ENCODE measurements around the gene MMP24. TPM values are rescaled to one million over a fixed set of nuclear protein-coding genes. Genes with fewer than 3 reads are reported as not detected.

MMP24 gene
- total RNA-seq, 1 donor from 2014 or later, result 13.0 TPM

DNA sequence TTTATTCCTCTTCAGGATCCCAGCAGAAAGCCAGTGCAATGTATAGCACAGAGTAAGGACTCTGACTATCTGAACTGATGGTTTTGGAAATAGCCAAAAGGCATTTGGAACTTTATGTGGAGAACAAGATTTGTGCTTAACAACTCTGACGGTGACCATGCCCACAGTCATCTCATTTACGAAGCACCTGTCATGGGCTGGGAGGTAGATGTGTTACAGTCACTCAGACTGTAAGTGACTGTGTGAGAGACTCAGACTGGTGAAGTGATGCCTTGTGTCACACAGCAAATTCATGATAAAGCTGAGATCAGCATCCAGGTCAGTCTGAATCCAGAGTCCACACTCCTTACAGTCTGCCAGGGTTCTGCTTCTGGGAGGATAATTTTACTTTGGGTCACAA, 89.6 kb downstream of the MMP24 start:
- no peaks in the 10 kb centered on the region for H3K4me1 ChIP-seq
- DNase-seq, result no peak
- H3K36me3 ChIP-seq, result no peaks in the 10 kb centered on the region
- intact Hi-C loops (cut with DNase I), result no loop called here
- no peak overlapping the region for H3K4me3 ChIP-seq
- no peaks in the 10 kb centered on the region for H3K9me3 ChIP-seq
- no peaks in the 10 kb centered on the region for H3K27me3 ChIP-seq
- ATAC-seq, result no peak
- TF ChIP-seq CTCF (IDR thresholded peaks at IDR 0.05), result no peak
- H3K27ac ChIP-seq, result no peak overlapping the region

DNA sequence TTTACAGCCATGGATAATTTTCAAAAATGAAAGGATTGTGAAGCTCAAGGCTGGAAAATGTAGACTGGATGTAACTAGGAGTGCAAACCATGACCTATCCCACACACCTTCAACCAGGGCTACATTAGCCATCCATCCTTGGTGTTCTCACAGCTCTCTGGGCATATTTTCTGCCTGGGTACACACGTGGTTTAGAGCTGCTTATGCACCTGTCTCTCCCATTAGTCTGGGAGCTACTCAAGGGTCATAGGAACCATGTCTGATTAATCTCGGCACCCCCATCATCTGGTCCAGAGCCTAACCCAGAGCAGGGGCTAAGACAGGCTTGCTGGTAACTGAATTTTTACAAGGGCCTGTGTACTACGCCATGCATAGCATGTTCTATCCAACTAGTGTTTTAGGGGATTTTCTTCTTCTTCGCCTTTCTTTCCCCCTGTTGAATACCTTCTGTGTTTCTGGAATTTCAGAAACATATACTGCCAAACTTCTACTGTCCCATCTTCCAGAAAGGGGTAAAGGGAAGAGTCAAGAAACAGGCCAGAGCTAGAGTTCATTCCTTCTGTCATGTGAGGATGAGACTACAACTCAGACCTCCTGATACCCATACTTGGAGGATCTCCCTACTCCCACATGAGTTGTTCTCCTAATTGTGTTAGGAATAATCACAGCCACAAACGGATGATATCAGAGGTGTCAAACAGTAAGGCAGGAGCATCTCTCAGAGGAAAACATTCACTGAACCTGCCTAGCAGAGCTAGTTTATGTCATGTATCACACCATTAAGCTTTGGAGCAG, 91.1 kb downstream of the MMP24 start:
- no peak for TF ChIP-seq CTCF (IDR thresholded peaks at IDR 0.05)
- intact Hi-C loops (cut with DNase I), result no loop called here
- H3K4me1 ChIP-seq, result no peaks in the 10 kb centered on the region
- no peak overlapping the region for H3K4me3 ChIP-seq
- H3K27me3 ChIP-seq, result no peaks in the 10 kb centered on the region
- no peak overlapping the region for H3K27ac ChIP-seq
- H3K9me3 ChIP-seq, result no peaks in the 10 kb centered on the region
- ATAC-seq (no peak), DNase-seq (no peak)
- H3K36me3 ChIP-seq, result no peaks in the 10 kb centered on the region

- no peak overlapping the region for H3K27ac ChIP-seq
- no peak overlapping the region for H3K4me3 ChIP-seq
- DNase-seq, result no peak
- no peaks in the 10 kb centered on the region for H3K36me3 ChIP-seq
- no peak for TF ChIP-seq CTCF (IDR thresholded peaks at IDR 0.05)
- no peaks in the 10 kb centered on the region for H3K9me3 ChIP-seq
- no peaks in the 10 kb centered on the region for H3K27me3 ChIP-seq
- ATAC-seq, result peak; percentile 86
- intact Hi-C loops (cut with DNase I), result no loop called here
- H3K4me1 ChIP-seq, result no peaks in the 10 kb centered on the region
These were observed 92.1 kb downstream of the MMP24 start for GRCh38 chr20:35318502-35319157.

DNA sequence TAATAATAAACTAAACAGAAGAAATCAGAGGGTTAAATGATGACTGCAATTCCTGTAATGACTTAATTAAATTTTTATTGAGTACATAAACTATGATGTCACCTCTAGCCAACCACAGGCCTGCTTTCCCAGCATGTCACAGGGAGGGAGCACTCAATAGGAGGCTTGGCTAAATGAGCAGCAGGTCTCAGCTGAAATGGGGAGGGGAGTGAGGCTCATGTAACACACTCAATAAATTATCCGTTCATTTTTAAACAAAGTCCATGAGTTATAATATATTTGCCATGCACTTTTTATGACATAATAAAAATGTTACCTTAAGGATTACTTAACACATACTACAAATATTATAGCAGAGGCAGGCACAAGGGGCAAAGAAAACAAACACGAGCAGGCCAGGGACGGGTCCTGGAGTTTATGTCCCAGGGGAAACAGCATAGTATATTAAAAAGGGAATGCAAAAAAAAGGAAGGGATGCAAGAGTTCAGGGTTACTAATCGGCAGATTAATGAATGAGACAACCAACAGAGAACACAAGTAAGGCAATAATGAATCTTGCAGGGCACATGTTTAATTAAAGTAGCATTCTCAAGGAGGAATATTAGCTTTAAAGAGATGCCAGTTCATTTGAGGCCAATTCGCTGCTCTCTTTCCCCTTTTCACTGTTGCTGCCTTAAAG, 92.8 kb downstream of the MMP24 start:
- intact Hi-C loops (cut with DNase I), result no loop called here
- no peak for ATAC-seq
- TF ChIP-seq CTCF (IDR thresholded peaks at IDR 0.05), result no peak
- no peaks in the 10 kb centered on the region for H3K36me3 ChIP-seq
- no peaks in the 10 kb centered on the region for H3K4me1 ChIP-seq
- DNase-seq, result no peak
- no peak overlapping the region for H3K27ac ChIP-seq
- H3K9me3 ChIP-seq, result no peaks in the 10 kb centered on the region
- no peaks in the 10 kb centered on the region for H3K27me3 ChIP-seq
- no peak overlapping the region for H3K4me3 ChIP-seq

- intact Hi-C loops (cut with DNase I), result no loop called here
- Histone ChIP-seq H3K36me3 (no peaks in the 10 kb centered on the region), H3K4me3 (no peak overlapping the region), H3K27ac (no peak overlapping the region), H3K9me3 (no peaks in the 10 kb centered on the region), H3K27me3 (no peaks in the 10 kb centered on the region), H3K4me1 (no peaks in the 10 kb centered on the region)
- ATAC-seq, result no peak
- no peak for TF ChIP-seq CTCF (IDR thresholded peaks at IDR 0.05)
- DNase-seq, result no peak
These were observed 93.3 kb downstream of the MMP24 start for GRCh38 chr20:35319871-35320197.

All from upper lobe of right lung (tissue), 1 donor.